HEK293 (cell line): Measurements from ENCODE around the gene CTNNA2.

Source experiments
- CTCF ChIA-PET: fragments of 350-600 bp; formaldehyde crosslinking; extraction: SDS; loops from one replicate; lab custom pipeline; 2021; ENCODE audit warnings: antibody characterized with exemption; lab: Yijun Ruan, JAX
- POLR2A ChIA-PET: fragments of 300-600 bp; formaldehyde crosslinking; extraction: SDS; loops from one replicate; lab custom pipeline; 2020; ENCODE audit warnings: antibody characterized with exemption, inconsistent platforms; lab: Yijun Ruan, JAX
- H3K27ac ChIP-seq: fragments of 200-500 bp; sonication (Bioruptor generic); 2 replicates; pipeline ENCODE4 v1.5.1; 2014; ENCODE audit warnings: low read depth, low read length, control low read depth, inconsistent platforms; ENCODE audit errors: extremely low read depth
- H3K36me3 ChIP-seq, 2 experiments: fragments of 200-500 bp in 1 of 2; sonication (Bioruptor generic) in 1 of 2; 1 replicate in 1 of 2; 2 replicates in 1 of 2; pipeline ENCODE4 v1.5.1; 2014 to 2017; ENCODE audit warnings: inconsistent platforms in 2 of 2, low read length in 2 of 2; ENCODE audit not compliant: control insufficient read depth in 2 of 2, insufficient read depth in 1 of 2
- H3K4me1 ChIP-seq: fragments of 200-500 bp; sonication (Bioruptor generic); 2 replicates; pipeline ENCODE4 v1.5.1; 2014; ENCODE audit warnings: mild to moderate bottlenecking, low read length, inconsistent platforms; ENCODE audit not compliant: control insufficient read depth, insufficient read depth
- H3K4me3 ChIP-seq: 2 replicates; pipeline ENCODE4 v1.5.1; 2011; ENCODE audit warnings: low read depth, mild to moderate bottlenecking, control low read depth, low read length, moderate library complexity
- H3K9me3 ChIP-seq: fragments of 200-500 bp; sonication (Bioruptor generic); 2 replicates; pipeline ENCODE4 v1.5.1; 2014; ENCODE audit warnings: low read depth, low read length, inconsistent platforms; ENCODE audit not compliant: control insufficient read depth, insufficient read depth
- MZF1 ChIP-seq: fragments of 450-650 bp; formaldehyde crosslinking; IDR thresholded peaks from 2 replicates; pipeline ENCODE4 v1.5.1; 2017; ENCODE audit warnings: missing biosample characterization, missing genetic modification characterization, borderline replicate concordance
- PBX3 ChIP-seq: sonication (generic); formaldehyde crosslinking; IDR thresholded peaks from 2 replicates; pipeline ENCODE4 v1.8.1; 2022; ENCODE audit warnings: mild to moderate bottlenecking, moderate library complexity, missing genetic modification reagents
- PRDM1 ChIP-seq: fragments of 450-650 bp; formaldehyde crosslinking; IDR thresholded peaks from 2 replicates; pipeline ENCODE4; 2016; ENCODE audit warnings: missing biosample characterization, missing genetic modification characterization
- SCRT1 ChIP-seq: fragments of 450-650 bp; formaldehyde crosslinking; IDR thresholded peaks from 2 replicates; pipeline ENCODE4 v1.5.1; 2016; ENCODE audit warnings: missing biosample characterization, missing genetic modification characterization, borderline replicate concordance
- TRIM28 ChIP-seq: IDR thresholded peaks from 2 replicates; pipeline ENCODE4 v1.6.1; 2011; ENCODE audit warnings: low read length, control low read depth, borderline replicate concordance
- ZNF114 ChIP-seq: fragments of 450-650 bp; formaldehyde crosslinking; IDR thresholded peaks from 2 replicates; pipeline ENCODE4 v1.5.0; 2017; ENCODE audit warnings: missing biosample characterization, missing genetic modification characterization
- ZNF133 ChIP-seq: fragments of 450-650 bp; formaldehyde crosslinking; IDR thresholded peaks from 2 replicates; pipeline ENCODE4 v1.5.1; 2016; ENCODE audit warnings: missing biosample characterization, missing genetic modification characterization
- ZNF157 ChIP-seq: fragments of 450-650 bp; formaldehyde crosslinking; IDR thresholded peaks from 2 replicates; pipeline ENCODE4 v1.5.1; 2016; ENCODE audit warnings: missing biosample characterization, missing genetic modification characterization
- ZNF16 ChIP-seq: fragments of 450-650 bp; formaldehyde crosslinking; IDR thresholded peaks from 2 replicates; pipeline ENCODE4 v1.5.1; 2016; ENCODE audit warnings: low read depth, missing biosample characterization, missing genetic modification characterization
- ZNF19 ChIP-seq: fragments of 450-650 bp; formaldehyde crosslinking; IDR thresholded peaks from 2 replicates; pipeline ENCODE4; 2016; ENCODE audit warnings: missing biosample characterization, missing genetic modification characterization, low read depth
- ZNF626 ChIP-seq: fragments of 450-650 bp; sonication (Bioruptor Pico); formaldehyde crosslinking; IDR thresholded peaks from 2 replicates; pipeline ENCODE4 v1.5.1; 2018; ENCODE audit warnings: missing biosample characterization, missing genetic modification characterization, inconsistent platforms
- ZNF785 ChIP-seq: fragments of 450-650 bp; formaldehyde crosslinking; IDR thresholded peaks from 2 replicates; pipeline ENCODE4 v1.5.1; 2016; ENCODE audit warnings: missing biosample characterization, missing genetic modification characterization
- ZSCAN30 ChIP-seq: fragments of 450-650 bp; IDR thresholded peaks from 2 replicates; pipeline ENCODE4 v1.5.1; 2018; ENCODE audit warnings: missing biosample characterization, mild to moderate bottlenecking, missing genetic modification characterization, moderate library complexity
- ZXDB ChIP-seq: fragments of 450-650 bp; formaldehyde crosslinking; IDR thresholded peaks from 2 replicates; pipeline ENCODE4 v1.5.1; 2016; ENCODE audit warnings: missing biosample characterization, missing genetic modification characterization
- TF ChIP-seq, protein P1 (sequence below): fragments of 450-650 bp; formaldehyde crosslinking; IDR thresholded peaks from 2 replicates; pipeline ENCODE4 v1.5.1; 2017; ENCODE audit warnings: missing biosample characterization, missing genetic modification characterization
- TF ChIP-seq, protein P2 (sequence below): fragments of 450-650 bp; formaldehyde crosslinking; IDR thresholded peaks from 2 replicates; pipeline ENCODE4 v1.5.1; 2016; ENCODE audit warnings: missing biosample characterization, missing genetic modification characterization, borderline replicate concordance
- TF ChIP-seq, protein P3 (sequence below): fragments of 450-650 bp; formaldehyde crosslinking; IDR thresholded peaks from 2 replicates; pipeline ENCODE4 v1.5.1; 2016; ENCODE audit warnings: missing biosample characterization, missing genetic modification characterization
- TF ChIP-seq, protein P4 (sequence below): fragments of 450-650 bp; formaldehyde crosslinking; IDR thresholded peaks from 2 replicates; pipeline ENCODE4 v1.5.1; 2017; ENCODE audit warnings: missing biosample characterization, missing genetic modification characterization
- TF ChIP-seq, protein P5 (sequence below): fragments of 450-650 bp; formaldehyde crosslinking; IDR thresholded peaks from 2 replicates; pipeline ENCODE4 v1.5.1; 2017; ENCODE audit warnings: missing biosample characterization, missing genetic modification characterization
- TF ChIP-seq, protein P6 (sequence below): fragments of 450-650 bp; formaldehyde crosslinking; IDR thresholded peaks from 2 replicates; pipeline ENCODE4 v1.5.0; 2017; ENCODE audit warnings: missing biosample characterization, missing genetic modification characterization, borderline replicate concordance

The CTNNA2 gene

DNA sequence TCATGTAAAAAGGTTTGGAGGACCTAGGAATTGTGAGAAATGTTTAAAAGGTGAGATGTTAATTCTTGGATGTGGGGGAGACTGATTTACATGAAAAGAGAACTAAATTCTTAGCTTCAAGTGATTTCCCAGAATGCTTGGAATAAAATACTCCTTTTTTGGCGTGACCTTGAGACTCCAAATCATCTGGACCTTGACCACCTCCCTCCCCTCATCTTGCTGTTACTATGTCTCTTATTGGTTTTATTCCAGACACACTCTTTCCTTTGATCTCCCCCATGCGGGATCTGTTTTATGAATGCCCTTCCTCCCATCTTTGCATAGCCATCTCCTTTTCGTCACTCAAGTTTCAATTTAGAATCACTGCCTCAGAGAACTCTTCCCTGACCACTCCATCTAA, 811.7 kb downstream of the CTNNA2 start:
- POLR2A ChIA-PET: no interaction called here
- Histone ChIP-seq H3K36me3 (no peaks in the 10 kb centered on the region), H3K4me1 (no peaks in the 10 kb centered on the region), H3K27ac (no peak overlapping the region), H3K9me3 (no peaks in the 10 kb centered on the region), H3K4me3 (no peak overlapping the region)
- TF ChIP-seq PBX3: no peak
- no peak for TF ChIP-seq ZSCAN30
- TF ChIP-seq ZNF114: no peak
- TF ChIP-seq, protein P1, sequence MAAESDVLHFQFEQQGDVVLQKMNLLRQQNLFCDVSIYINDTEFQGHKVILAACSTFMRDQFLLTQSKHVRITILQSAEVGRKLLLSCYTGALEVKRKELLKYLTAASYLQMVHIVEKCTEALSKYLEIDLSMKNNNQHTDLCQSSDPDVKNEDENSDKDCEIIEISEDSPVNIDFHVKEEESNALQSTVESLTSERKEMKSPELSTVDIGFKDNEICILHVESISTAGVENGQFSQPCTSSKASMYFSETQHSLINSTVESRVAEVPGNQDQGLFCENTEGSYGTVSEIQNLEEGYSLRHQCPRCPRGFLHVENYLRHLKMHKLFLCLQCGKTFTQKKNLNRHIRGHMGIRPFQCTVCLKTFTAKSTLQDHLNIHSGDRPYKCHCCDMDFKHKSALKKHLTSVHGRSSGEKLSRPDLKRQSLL (tag by site-specific recombination): no peak
- no peak for TF ChIP-seq ZNF785 (tag by site-specific recombination)
- TF ChIP-seq ZNF16 (tag by site-specific recombination): no peak
- no peak for TF ChIP-seq ZXDB
- TF ChIP-seq ZNF19 (tag by site-specific recombination): no peak
- TF ChIP-seq, protein P2, sequence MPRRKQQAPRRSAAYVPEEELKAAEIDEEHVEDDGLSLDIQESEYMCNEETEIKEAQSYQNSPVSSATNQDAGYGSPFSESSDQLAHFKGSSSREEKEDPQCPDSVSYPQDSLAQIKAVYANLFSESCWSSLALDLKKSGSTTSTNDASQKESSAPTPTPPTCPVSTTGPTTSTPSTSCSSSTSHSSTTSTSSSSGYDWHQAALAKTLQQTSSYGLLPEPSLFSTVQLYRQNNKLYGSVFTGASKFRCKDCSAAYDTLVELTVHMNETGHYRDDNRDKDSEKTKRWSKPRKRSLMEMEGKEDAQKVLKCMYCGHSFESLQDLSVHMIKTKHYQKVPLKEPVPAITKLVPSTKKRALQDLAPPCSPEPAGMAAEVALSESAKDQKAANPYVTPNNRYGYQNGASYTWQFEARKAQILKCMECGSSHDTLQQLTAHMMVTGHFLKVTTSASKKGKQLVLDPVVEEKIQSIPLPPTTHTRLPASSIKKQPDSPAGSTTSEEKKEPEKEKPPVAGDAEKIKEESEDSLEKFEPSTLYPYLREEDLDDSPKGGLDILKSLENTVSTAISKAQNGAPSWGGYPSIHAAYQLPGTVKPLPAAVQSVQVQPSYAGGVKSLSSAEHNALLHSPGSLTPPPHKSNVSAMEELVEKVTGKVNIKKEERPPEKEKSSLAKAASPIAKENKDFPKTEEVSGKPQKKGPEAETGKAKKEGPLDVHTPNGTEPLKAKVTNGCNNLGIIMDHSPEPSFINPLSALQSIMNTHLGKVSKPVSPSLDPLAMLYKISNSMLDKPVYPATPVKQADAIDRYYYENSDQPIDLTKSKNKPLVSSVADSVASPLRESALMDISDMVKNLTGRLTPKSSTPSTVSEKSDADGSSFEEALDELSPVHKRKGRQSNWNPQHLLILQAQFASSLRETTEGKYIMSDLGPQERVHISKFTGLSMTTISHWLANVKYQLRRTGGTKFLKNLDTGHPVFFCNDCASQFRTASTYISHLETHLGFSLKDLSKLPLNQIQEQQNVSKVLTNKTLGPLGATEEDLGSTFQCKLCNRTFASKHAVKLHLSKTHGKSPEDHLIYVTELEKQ (tag by site-specific recombination): no peak
- TF ChIP-seq TRIM28: no peak
- no peak for TF ChIP-seq ZNF133 (tag by site-specific recombination)
- TF ChIP-seq ZNF626 (tag by site-specific recombination): no peak
- TF ChIP-seq, protein P3, sequence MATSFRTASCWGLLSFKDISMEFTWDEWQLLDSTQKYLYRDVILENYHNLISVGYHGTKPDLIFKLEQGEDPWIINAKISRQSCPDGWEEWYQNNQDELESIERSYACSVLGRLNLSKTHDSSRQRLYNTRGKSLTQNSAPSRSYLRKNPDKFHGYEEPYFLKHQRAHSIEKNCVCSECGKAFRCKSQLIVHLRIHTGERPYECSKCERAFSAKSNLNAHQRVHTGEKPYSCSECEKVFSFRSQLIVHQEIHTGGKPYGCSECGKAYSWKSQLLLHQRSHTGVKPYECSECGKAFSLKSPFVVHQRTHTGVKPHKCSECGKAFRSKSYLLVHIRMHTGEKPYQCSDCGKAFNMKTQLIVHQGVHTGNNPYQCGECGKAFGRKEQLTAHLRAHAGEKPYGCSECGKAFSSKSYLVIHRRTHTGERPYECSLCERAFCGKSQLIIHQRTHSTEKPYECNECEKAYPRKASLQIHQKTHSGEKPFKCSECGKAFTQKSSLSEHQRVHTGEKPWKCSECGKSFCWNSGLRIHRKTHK (tag by site-specific recombination): no peak
- no peak for TF ChIP-seq PRDM1 (tag by site-specific recombination)
- no peak for TF ChIP-seq SCRT1 (tag by site-specific recombination)
- TF ChIP-seq, protein P4, sequence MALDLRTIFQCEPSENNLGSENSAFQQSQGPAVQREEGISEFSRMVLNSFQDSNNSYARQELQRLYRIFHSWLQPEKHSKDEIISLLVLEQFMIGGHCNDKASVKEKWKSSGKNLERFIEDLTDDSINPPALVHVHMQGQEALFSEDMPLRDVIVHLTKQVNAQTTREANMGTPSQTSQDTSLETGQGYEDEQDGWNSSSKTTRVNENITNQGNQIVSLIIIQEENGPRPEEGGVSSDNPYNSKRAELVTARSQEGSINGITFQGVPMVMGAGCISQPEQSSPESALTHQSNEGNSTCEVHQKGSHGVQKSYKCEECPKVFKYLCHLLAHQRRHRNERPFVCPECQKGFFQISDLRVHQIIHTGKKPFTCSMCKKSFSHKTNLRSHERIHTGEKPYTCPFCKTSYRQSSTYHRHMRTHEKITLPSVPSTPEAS (tag by site-specific recombination): no peak
- no peak for TF ChIP-seq ZNF157 (tag by site-specific recombination)
- CTCF ChIA-PET: interaction anchor here (0.6 to 6.3 kb wide), 6 partner anchors 27 to 174 kb away, joined by 3 to 135 read pairs (median 4); no protein-coding TSS in a partner anchor

- POLR2A ChIA-PET: interaction anchor here (0.8 kb wide), 1 partner anchor 173 kb away, joined by 3 read pairs; no protein-coding TSS in a partner anchor
- CTCF ChIA-PET: interaction anchor here (0.6 to 6.3 kb wide), 21 partner anchors 9 to 931 kb away, joined by 3 to 135 read pairs (median 4); no protein-coding TSS in a partner anchor
These were observed 813.4 kb downstream of the CTNNA2 start for GRCh38 chr2:80326214-80326613.

More at GRCh38 chr2:80326214-80326613, 813.4 kb downstream of the CTNNA2 start:
- Histone ChIP-seq H3K27ac (no peak overlapping the region), H3K36me3 (no peaks in the 10 kb centered on the region), H3K4me3 (no peak overlapping the region), H3K4me1 (no peaks in the 10 kb centered on the region), H3K9me3 (no peaks in the 10 kb centered on the region)
- TF ChIP-seq, protein P5, sequence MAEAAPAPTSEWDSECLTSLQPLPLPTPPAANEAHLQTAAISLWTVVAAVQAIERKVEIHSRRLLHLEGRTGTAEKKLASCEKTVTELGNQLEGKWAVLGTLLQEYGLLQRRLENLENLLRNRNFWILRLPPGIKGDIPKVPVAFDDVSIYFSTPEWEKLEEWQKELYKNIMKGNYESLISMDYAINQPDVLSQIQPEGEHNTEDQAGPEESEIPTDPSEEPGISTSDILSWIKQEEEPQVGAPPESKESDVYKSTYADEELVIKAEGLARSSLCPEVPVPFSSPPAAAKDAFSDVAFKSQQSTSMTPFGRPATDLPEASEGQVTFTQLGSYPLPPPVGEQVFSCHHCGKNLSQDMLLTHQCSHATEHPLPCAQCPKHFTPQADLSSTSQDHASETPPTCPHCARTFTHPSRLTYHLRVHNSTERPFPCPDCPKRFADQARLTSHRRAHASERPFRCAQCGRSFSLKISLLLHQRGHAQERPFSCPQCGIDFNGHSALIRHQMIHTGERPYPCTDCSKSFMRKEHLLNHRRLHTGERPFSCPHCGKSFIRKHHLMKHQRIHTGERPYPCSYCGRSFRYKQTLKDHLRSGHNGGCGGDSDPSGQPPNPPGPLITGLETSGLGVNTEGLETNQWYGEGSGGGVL: no peak
- TF ChIP-seq, protein P6, sequence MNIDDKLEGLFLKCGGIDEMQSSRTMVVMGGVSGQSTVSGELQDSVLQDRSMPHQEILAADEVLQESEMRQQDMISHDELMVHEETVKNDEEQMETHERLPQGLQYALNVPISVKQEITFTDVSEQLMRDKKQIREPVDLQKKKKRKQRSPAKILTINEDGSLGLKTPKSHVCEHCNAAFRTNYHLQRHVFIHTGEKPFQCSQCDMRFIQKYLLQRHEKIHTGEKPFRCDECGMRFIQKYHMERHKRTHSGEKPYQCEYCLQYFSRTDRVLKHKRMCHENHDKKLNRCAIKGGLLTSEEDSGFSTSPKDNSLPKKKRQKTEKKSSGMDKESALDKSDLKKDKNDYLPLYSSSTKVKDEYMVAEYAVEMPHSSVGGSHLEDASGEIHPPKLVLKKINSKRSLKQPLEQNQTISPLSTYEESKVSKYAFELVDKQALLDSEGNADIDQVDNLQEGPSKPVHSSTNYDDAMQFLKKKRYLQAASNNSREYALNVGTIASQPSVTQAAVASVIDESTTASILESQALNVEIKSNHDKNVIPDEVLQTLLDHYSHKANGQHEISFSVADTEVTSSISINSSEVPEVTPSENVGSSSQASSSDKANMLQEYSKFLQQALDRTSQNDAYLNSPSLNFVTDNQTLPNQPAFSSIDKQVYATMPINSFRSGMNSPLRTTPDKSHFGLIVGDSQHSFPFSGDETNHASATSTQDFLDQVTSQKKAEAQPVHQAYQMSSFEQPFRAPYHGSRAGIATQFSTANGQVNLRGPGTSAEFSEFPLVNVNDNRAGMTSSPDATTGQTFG (tag by site-specific recombination): no peak
- TF ChIP-seq, protein P3 (tag by site-specific recombination): no peak
- TF ChIP-seq MZF1: no peak
